Stomach (tissue), 4 donors: Measurements from ENCODE around the gene ZNF428.

Source experiments
- CTCF ChIP-seq, 7 experiments: fragments of 450-650 bp in 4 of 7; fragments of 200-600 bp in 3 of 7; sonication (generic) in 3 of 7; IDR thresholded peaks; one replicate each; pipeline ENCODE4 v1.5.1; 2016 to 2019; ENCODE audit warnings: antibody characterized with exemption in 7 of 7, control low read depth in 2 of 7, mild to moderate bottlenecking in 1 of 7
- POLR2A ChIP-seq, 4 donors: fragments of 450-650 bp; IDR thresholded peaks; one replicate each; pipeline ENCODE4 v1.6.1; 2016; ENCODE audit warnings: antibody characterized with exemption in 4 of 4, control low read depth in 2 of 4, mild to moderate bottlenecking in 1 of 4, moderate library complexity in 1 of 4

GRCh38 chr19:43656436-43656835, 37.0 kb upstream of the ZNF428 start:
- no peak for TF ChIP-seq POLR2A (IDR thresholded peaks at IDR 0.05)
- no peak for TF ChIP-seq CTCF (IDR thresholded peaks at IDR 0.05)
